Suprapubic skin (tissue), 4 donors: ENCODE data around the gene CD1C. TPM values are rescaled to one million over a fixed set of nuclear protein-coding genes. Genes with fewer than 3 reads are reported as not detected.

Experiments used
- DNase-seq, 2 donors: peaks; one replicate each; pipeline ENCODE4 v3.0.0-alpha.2; 2019; ENCODE audit warnings: low spot score in 2 of 2
- H3K27ac ChIP-seq: fragments of 200-600 bp; sonication (generic); one replicate; pipeline ENCODE4 v1.5.1; 2019
- H3K27me3 ChIP-seq: fragments of 200-600 bp; sonication (generic); one replicate; pipeline ENCODE4 v1.5.1; 2019
- H3K36me3 ChIP-seq: fragments of 200-600 bp; sonication (generic); one replicate; pipeline ENCODE4 v1.5.1; 2019
- H3K4me1 ChIP-seq: fragments of 200-600 bp; sonication (generic); one replicate; pipeline ENCODE4 v1.5.1; 2019
- H3K4me3 ChIP-seq: fragments of 200-600 bp; sonication (generic); one replicate; pipeline ENCODE4 v1.5.1; 2019; ENCODE audit warnings: mild to moderate bottlenecking
- H3K9me3 ChIP-seq: fragments of 200-600 bp; sonication (generic); one replicate; pipeline ENCODE4 v1.5.1; 2019
- EP300 ChIP-seq: sonication (generic); formaldehyde crosslinking; IDR thresholded peaks from one replicate; pipeline ENCODE4 v1.6.1; 2017; ENCODE audit warnings: antibody characterized with exemption
- POLR2A ChIP-seq, 2 donors: fragments of 450-650 bp; IDR thresholded peaks; one replicate each; pipeline ENCODE4 v1.6.1; 2017; ENCODE audit warnings: antibody characterized with exemption in 2 of 2, mild to moderate bottlenecking in 2 of 2, moderate library complexity in 2 of 2
- POLR2AphosphoS5 ChIP-seq, 3 donors: sonication (generic); formaldehyde crosslinking; IDR thresholded peaks; one replicate each; pipeline ENCODE4 v1.6.1; 2017; ENCODE audit warnings: antibody characterized with exemption in 3 of 3
- WGBS: methylation state at CpG from one replicate; pipeline ENCODE4 v1.1.5; 2018; 5-methylcytosine and 5-hydroxymethylcytosine counted together
- total RNA-seq, 4 donors: library from RNA; depleted of rRNA; stranded (reverse); fragments of >200 nt; gene quantifications; one replicate each; pipeline ENCODE4 v1.1.0, GENCODE V29; 2016
- TF ChIP-seq, protein P1 (sequence below), 2 donors: fragments of 200-600 bp in 1 of 2; fragments of 450-650 bp in 1 of 2; sonication (generic) in 1 of 2; IDR thresholded peaks; one replicate each; pipeline ENCODE4 v1.5.1; 2016 to 2019; ENCODE audit warnings: antibody characterized with exemption in 2 of 2, mild to moderate bottlenecking in 1 of 2, moderate library complexity in 1 of 2

CD1C gene
- total RNA-seq, 4 donors from 2014 or later: 3.9 to 8.6 (median 5.2) TPM

DNA sequence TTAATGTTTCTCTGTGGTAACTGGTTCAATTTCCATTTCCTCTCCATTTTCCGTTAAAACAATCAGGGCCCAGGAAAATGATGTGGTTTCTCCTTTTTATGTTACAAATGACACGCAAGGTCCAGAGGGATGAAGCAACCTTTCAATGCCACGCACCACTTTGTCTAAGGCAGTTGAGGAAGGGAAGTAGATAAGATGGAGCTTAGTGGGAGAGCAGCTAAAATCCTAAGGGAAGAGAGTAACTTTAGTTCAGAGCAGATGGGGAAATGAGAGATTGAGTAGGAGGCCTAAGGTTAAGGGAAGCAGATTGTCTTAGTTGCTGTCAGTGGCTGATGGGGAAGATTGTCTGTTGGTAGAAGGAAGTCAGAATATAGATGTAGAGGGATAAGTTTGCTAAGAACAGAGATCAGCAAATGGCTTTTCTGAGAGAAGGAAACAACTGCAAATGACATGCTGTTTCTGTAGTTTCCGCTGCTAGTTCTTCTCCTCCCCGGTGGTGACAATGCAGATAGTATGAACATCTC, 660 bp downstream of the CD1C start:
- H3K27me3 ChIP-seq: no peaks in the 10 kb centered on the region
- TF ChIP-seq POLR2A (IDR thresholded peaks at IDR 0.05) (no peak), EP300 (no peak), POLR2AphosphoS5 (IDR thresholded peaks at IDR 0.05) (no peak)
- TF ChIP-seq, protein P1, sequence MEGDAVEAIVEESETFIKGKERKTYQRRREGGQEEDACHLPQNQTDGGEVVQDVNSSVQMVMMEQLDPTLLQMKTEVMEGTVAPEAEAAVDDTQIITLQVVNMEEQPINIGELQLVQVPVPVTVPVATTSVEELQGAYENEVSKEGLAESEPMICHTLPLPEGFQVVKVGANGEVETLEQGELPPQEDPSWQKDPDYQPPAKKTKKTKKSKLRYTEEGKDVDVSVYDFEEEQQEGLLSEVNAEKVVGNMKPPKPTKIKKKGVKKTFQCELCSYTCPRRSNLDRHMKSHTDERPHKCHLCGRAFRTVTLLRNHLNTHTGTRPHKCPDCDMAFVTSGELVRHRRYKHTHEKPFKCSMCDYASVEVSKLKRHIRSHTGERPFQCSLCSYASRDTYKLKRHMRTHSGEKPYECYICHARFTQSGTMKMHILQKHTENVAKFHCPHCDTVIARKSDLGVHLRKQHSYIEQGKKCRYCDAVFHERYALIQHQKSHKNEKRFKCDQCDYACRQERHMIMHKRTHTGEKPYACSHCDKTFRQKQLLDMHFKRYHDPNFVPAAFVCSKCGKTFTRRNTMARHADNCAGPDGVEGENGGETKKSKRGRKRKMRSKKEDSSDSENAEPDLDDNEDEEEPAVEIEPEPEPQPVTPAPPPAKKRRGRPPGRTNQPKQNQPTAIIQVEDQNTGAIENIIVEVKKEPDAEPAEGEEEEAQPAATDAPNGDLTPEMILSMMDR (IDR thresholded peaks at IDR 0.05): no peak
- no peaks in the 10 kb centered on the region for H3K4me1 ChIP-seq
- H3K9me3 ChIP-seq: peaks cover 3% of the 10 kb centered on the region
- no peak overlapping the region for H3K27ac ChIP-seq
- WGBS: 80% methylated on average over 5 of the region's 5 CpGs
- no peak for DNase-seq
- H3K36me3 ChIP-seq: no peaks in the 10 kb centered on the region
- no peak overlapping the region for H3K4me3 ChIP-seq

DNA sequence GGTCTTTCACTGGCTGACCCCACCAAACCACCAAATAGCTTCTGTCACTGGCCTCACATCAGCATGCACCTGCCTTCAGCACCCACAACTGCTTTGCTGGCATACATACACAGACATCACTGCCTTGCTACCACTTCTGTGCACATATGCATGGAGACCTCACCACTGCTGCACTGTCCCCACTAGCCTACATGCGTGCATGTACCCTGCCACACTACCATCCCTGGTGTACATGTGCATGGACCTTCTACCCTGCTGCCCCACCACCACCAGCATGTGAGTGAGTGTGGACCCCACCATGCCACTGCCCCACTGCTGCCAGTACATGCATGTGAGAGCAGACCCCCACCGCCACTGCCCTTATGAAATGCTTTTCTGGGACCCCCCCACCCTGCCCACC, 6.1 kb downstream of the CD1C start:
- Histone ChIP-seq H3K27ac (no peak overlapping the region), H3K27me3 (no peaks in the 10 kb centered on the region), H3K36me3 (no peaks in the 10 kb centered on the region), H3K4me3 (no peak overlapping the region), H3K9me3 (peaks cover 8% of the 10 kb centered on the region), H3K4me1 (no peaks in the 10 kb centered on the region)
- WGBS: 94% methylated on average over 2 of the region's 2 CpGs
- TF ChIP-seq POLR2A (IDR thresholded peaks at IDR 0.05) (no peak), POLR2AphosphoS5 (IDR thresholded peaks at IDR 0.05) (no peak), EP300 (no peak)
- TF ChIP-seq, protein P1 (IDR thresholded peaks at IDR 0.05): no peak
- no peak for DNase-seq

DNA sequence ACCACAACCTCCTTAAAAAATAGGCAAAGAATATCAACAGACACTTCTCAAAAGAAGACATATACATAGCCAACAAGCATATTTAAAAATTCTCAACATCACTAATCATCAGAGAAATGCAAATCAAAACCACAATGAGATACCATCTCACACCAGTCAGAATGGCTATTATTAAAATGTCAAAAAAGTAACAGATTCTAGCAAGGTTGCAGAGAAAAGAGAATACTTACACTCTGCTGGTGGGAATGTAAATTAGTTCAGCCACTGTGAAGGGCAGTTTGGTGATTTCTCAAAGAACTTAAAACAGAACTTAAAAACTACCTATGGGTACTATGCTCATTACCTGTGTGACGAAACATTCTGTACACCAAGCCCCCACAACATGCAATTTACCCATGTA, 20.9 kb downstream of the CD1C start:
- peaks cover 8% of the 10 kb centered on the region for H3K9me3 ChIP-seq

DNA sequence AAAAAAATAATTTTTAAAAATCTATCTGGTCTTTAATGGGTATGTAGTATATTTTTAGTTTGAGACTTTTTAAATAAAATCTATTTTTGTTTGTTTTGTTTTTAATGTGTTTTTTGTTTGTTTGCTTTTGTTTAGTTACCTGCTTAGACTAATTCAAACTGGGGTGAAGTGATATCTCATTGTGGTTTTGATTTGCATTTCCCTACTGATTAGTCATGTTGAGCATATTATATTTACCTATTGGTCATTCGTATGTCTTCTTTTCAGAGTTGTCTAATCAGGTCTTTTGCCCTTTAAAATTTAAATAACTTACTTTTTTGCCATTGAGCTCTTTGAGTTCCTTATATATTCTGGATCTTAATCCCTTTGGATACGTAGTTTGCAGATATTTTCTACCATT, 21.3 kb downstream of the CD1C start:
- H3K27ac ChIP-seq: no peak overlapping the region
- no peaks in the 10 kb centered on the region for H3K27me3 ChIP-seq
- TF ChIP-seq POLR2AphosphoS5 (IDR thresholded peaks at IDR 0.05) (no peak), EP300 (no peak), POLR2A (IDR thresholded peaks at IDR 0.05) (no peak)
- TF ChIP-seq, protein P1 (IDR thresholded peaks at IDR 0.05): no peak
- WGBS: 72% methylated on average over 2 of the region's 2 CpGs
- H3K4me1 ChIP-seq: no peaks in the 10 kb centered on the region
- no peak overlapping the region for H3K4me3 ChIP-seq
- DNase-seq: no peak
- no peaks in the 10 kb centered on the region for H3K36me3 ChIP-seq
- H3K9me3 ChIP-seq: peaks cover 8% of the 10 kb centered on the region

More for the DNA sequence above, 20.9 kb downstream of the CD1C start:
- Histone ChIP-seq H3K27me3 (no peaks in the 10 kb centered on the region), H3K4me3 (no peak overlapping the region), H3K27ac (no peak overlapping the region), H3K36me3 (no peaks in the 10 kb centered on the region), H3K4me1 (no peaks in the 10 kb centered on the region)
- DNase-seq: no peak
- TF ChIP-seq EP300: no peak
- TF ChIP-seq POLR2AphosphoS5 (IDR thresholded peaks at IDR 0.05): no peak
- no peak for TF ChIP-seq POLR2A (IDR thresholded peaks at IDR 0.05)
- TF ChIP-seq, protein P1 (IDR thresholded peaks at IDR 0.05): no peak
- 96% methylated on average over 1 of the region's 1 CpG for WGBS

DNA sequence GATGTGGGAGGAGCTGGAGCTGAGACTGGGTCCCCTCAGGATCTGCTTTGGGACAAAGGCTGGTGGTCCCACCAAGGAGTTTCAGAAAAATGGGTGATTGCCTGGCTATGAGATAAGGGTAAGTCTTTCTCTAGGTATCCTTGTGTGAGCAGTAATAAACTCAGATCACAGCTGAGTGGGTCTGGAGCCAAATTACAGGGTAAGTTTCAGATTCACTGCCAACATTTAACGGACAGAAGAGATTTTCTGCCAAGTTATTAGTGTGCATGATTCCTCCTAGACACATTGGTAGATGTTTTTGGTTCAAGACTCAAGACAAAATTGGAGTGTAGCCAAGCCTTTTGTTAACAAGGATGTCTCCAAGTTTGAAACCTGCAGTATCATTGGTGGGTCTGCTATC, 34.1 kb downstream of the CD1C start:
- Histone ChIP-seq H3K36me3 (no peaks in the 10 kb centered on the region), H3K4me3 (no peak overlapping the region), H3K9me3 (peaks cover 4% of the 10 kb centered on the region), H3K27me3 (no peaks in the 10 kb centered on the region), H3K27ac (no peak overlapping the region), H3K4me1 (no peaks in the 10 kb centered on the region)
- 53% methylated on average over 1 of the region's 1 CpG for WGBS
- no peak for DNase-seq
- TF ChIP-seq EP300 (no peak), POLR2AphosphoS5 (IDR thresholded peaks at IDR 0.05) (no peak)
- TF ChIP-seq, protein P1 (IDR thresholded peaks at IDR 0.05): no peak
